ENCODE measurements around the gene MTHFD2.
A peak's percentile ranks its signal among the peaks of the same experiment; 100 is the strongest.

Gene MTHFD2

DNA sequence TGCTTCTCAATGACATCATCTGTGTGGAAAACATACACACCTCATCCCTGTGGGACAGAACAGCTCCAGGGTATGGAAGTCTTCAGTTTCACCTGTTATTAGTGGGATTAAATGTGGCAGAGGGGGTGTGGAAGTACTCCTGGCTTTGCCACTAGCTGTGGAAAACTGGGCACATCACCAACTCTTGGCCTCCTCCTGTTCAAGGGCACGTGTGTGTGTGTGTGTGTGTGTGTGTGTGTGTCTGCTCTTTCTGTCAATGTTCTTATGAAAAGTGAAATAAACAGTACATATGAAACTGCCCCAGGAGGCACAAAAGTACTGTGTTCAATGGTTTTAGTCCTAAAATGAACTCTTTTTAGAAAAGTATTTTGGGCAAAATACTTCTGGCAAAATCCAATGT is 65.9 kb downstream of the MTHFD2 start:
- H3K9me3 ChIP-seq (ENCODE audit: insufficient read depth, low read depth, low read length) = no peaks in the 10 kb centered on the region
- no peaks in the 10 kb centered on the region for H4K20me1 ChIP-seq (ENCODE audit: insufficient read depth, low read length, poor library complexity, severe bottlenecking)
- H3K36me3 ChIP-seq (ENCODE audit: insufficient read depth, low read length) = no peaks in the 10 kb centered on the region
- TF ChIP-seq EZH2phosphoT487 (IDR thresholded peaks at IDR 0.05; ENCODE audit: borderline replicate concordance) = no peak
- TF ChIP-seq, protein P1, sequence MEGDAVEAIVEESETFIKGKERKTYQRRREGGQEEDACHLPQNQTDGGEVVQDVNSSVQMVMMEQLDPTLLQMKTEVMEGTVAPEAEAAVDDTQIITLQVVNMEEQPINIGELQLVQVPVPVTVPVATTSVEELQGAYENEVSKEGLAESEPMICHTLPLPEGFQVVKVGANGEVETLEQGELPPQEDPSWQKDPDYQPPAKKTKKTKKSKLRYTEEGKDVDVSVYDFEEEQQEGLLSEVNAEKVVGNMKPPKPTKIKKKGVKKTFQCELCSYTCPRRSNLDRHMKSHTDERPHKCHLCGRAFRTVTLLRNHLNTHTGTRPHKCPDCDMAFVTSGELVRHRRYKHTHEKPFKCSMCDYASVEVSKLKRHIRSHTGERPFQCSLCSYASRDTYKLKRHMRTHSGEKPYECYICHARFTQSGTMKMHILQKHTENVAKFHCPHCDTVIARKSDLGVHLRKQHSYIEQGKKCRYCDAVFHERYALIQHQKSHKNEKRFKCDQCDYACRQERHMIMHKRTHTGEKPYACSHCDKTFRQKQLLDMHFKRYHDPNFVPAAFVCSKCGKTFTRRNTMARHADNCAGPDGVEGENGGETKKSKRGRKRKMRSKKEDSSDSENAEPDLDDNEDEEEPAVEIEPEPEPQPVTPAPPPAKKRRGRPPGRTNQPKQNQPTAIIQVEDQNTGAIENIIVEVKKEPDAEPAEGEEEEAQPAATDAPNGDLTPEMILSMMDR (conservative IDR thresholded peaks at IDR 0.05; ENCODE audit: low read length) = no peak
- H3K9ac ChIP-seq (ENCODE audit: low read depth, low read length, poor library complexity, severe bottlenecking) = no peak overlapping the region
- H3K27me3 ChIP-seq (ENCODE audit: insufficient read depth, low read length, poor library complexity, severe bottlenecking) = no peaks in the 10 kb centered on the region
- peaks cover 6% of the 10 kb centered on the region for H3K4me1 ChIP-seq (ENCODE audit: insufficient read depth, low read length, poor library complexity, severe bottlenecking)
- H3K79me2 ChIP-seq (ENCODE audit: insufficient read depth, low read length) = no peaks in the 10 kb centered on the region
- H3K4me2 ChIP-seq (ENCODE audit: low read depth, low read length, poor library complexity, severe bottlenecking) = no peak overlapping the region
- no peaks in the 10 kb centered on the region for H3F3A ChIP-seq (ENCODE audit: low read depth)
- no peak overlapping the region for H2AFZ ChIP-seq (ENCODE audit: low read length)
- no peaks in the 10 kb centered on the region for H3K9me2 ChIP-seq (replicated peaks; ENCODE audit: low read depth, low read length)
- no peak overlapping the region for H3K4me3 ChIP-seq (ENCODE audit: low read length, poor library complexity, severe bottlenecking)

DNA sequence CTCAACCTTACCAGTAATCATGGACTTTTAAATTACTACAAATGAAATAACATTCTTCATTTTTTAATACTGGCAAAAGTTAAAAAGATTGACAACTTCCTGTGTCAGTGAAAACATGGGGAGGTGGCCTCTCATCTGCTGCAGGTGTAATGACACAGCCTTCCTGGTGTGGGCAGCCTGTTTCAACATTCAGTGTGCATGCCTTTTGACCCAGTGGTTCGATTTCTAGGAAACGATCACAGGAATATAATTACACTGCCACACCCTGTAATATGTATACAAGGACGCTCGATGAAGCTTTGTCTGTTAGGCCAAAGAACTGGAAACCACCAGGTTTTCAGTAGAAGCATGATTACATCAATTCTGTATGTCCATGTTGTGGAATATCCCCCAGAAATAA is 68.7 kb downstream of the MTHFD2 start:
- H3K9ac ChIP-seq (ENCODE audit: low read depth, low read length, poor library complexity, severe bottlenecking) = no peak overlapping the region
- H3K79me2 ChIP-seq (ENCODE audit: insufficient read depth, low read length) = no peaks in the 10 kb centered on the region
- H4K20me1 ChIP-seq (ENCODE audit: insufficient read depth, low read length, poor library complexity, severe bottlenecking) = no peaks in the 10 kb centered on the region
- no peak overlapping the region for H3K4me2 ChIP-seq (ENCODE audit: low read depth, low read length, poor library complexity, severe bottlenecking)
- H3K27me3 ChIP-seq (ENCODE audit: insufficient read depth, low read length, poor library complexity, severe bottlenecking) = no peaks in the 10 kb centered on the region
- no peaks in the 10 kb centered on the region for H3F3A ChIP-seq (ENCODE audit: low read depth)
- H3K9me3 ChIP-seq (ENCODE audit: insufficient read depth, low read depth, low read length) = no peaks in the 10 kb centered on the region
- peaks cover 6% of the 10 kb centered on the region for H3K4me1 ChIP-seq (ENCODE audit: insufficient read depth, low read length, poor library complexity, severe bottlenecking)
- no peak overlapping the region for H3K4me3 ChIP-seq (ENCODE audit: low read length, poor library complexity, severe bottlenecking)
- H3K36me3 ChIP-seq (ENCODE audit: insufficient read depth, low read length) = no peaks in the 10 kb centered on the region
- TF ChIP-seq, protein P1 (conservative IDR thresholded peaks at IDR 0.05; ENCODE audit: low read length) = peak; percentile 66
- TF ChIP-seq EZH2phosphoT487 (IDR thresholded peaks at IDR 0.05; ENCODE audit: borderline replicate concordance) = no peak
- peak overlapping the region; percentile 19; the same call in 1 of the 2 replicates for H2AFZ ChIP-seq (ENCODE audit: low read length)
- H3K9me2 ChIP-seq (replicated peaks; ENCODE audit: low read depth, low read length) = no peaks in the 10 kb centered on the region

All from Loucy (cell line).